Mammary epithelial cell (primary cell): ENCODE measurements around the gene C1QTNF12.

Experiments
- EZH2 ChIP-seq: IDR thresholded peaks from 2 replicates; pipeline ENCODE4 v1.6.1; 2012; ENCODE audit warnings: low read length, inconsistent platforms, borderline replicate concordance
- TF ChIP-seq, protein P1 (sequence below), 2 donors: IDR thresholded peaks in 1 of 2; conservative IDR thresholded peaks in 1 of 2; 2 replicates each; pipeline ENCODE4 v1.5.1; 2011 to 2012; ENCODE audit warnings: inconsistent platforms in 2 of 2, low read length in 2 of 2, mild to moderate bottlenecking in 2 of 2, control low read depth in 1 of 2, low read depth in 1 of 2; ENCODE audit not compliant: insufficient read depth in 1 of 2; ENCODE audit errors: extremely low read depth in 1 of 2

- TF ChIP-seq, protein P1, sequence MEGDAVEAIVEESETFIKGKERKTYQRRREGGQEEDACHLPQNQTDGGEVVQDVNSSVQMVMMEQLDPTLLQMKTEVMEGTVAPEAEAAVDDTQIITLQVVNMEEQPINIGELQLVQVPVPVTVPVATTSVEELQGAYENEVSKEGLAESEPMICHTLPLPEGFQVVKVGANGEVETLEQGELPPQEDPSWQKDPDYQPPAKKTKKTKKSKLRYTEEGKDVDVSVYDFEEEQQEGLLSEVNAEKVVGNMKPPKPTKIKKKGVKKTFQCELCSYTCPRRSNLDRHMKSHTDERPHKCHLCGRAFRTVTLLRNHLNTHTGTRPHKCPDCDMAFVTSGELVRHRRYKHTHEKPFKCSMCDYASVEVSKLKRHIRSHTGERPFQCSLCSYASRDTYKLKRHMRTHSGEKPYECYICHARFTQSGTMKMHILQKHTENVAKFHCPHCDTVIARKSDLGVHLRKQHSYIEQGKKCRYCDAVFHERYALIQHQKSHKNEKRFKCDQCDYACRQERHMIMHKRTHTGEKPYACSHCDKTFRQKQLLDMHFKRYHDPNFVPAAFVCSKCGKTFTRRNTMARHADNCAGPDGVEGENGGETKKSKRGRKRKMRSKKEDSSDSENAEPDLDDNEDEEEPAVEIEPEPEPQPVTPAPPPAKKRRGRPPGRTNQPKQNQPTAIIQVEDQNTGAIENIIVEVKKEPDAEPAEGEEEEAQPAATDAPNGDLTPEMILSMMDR (conservative IDR thresholded peaks at IDR 0.05 in 1 of 2, IDR thresholded peaks at IDR 0.05 in 1 of 2; ENCODE audit: extremely low read depth in 1 of 2, insufficient read depth in 1 of 2, low read depth in 1 of 2, low read length in 2 of 2), result no peak
- TF ChIP-seq EZH2, result no peak
Observed at GRCh38 chr1:1282998-1283397, 36.5 kb upstream of the C1QTNF12 start.
